ENCODE results near the gene PSAT1.
A peak's percentile ranks its signal among the peaks of the same experiment; 100 is the strongest.

GRCh38 chr9:78365748-78366697, 69.1 kb downstream of the PSAT1 start:
- TF ChIP-seq EZH2 (IDR thresholded peaks at IDR 0.05; ENCODE audit: low read depth) (no peak), CTCF (conservative IDR thresholded peaks at IDR 0.05) (peak; percentile 77)

Data from PC-9 (cell line).